Measurements from ENCODE around the gene C1QTNF3. TPM values are rescaled to one million over a fixed set of nuclear protein-coding genes. Genes with fewer than 3 reads are reported as not detected.

Gene C1QTNF3
- total RNA-seq, 6 experiments from 2014 or later: 0.40 to 0.62 (median 0.50) TPM

DNA sequence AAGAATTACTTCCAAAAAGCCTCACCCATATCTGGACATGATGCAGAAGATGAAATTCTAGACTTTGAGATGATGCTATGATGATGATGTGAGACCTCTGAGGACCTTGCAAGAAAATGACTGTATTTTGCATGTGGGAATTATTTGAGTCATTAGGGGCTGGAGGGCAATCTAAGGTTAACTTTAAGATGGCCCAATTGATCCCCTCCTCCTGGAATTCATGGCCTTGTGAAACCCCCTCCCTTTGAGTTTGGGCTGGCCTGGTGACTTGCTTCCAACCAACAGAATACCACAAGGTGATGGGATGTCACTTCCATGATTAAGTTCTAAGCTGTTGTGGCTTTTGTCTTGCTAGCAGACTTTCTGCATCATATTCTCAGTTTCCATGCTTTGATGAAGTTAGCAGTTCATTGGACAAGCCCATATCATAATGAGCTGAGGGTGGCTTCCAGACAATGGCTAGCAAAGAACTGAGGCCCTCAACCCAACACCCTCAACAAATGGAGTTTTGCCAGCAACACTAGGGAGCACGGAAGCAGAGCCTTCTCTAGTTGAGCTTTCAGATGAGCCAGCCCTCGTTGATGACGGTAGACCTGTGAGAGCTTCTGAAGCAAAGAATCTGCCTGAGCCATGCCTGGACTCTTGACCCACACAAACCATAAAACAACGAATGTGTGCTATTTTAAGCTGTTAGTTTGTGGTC lies 27.7 kb downstream of the C1QTNF3 start:
- no peak overlapping the region for H3K4me3 Mint-ChIP-seq
- H3K27ac Mint-ChIP-seq: no peak overlapping the region
- TF ChIP-seq, protein P1, sequence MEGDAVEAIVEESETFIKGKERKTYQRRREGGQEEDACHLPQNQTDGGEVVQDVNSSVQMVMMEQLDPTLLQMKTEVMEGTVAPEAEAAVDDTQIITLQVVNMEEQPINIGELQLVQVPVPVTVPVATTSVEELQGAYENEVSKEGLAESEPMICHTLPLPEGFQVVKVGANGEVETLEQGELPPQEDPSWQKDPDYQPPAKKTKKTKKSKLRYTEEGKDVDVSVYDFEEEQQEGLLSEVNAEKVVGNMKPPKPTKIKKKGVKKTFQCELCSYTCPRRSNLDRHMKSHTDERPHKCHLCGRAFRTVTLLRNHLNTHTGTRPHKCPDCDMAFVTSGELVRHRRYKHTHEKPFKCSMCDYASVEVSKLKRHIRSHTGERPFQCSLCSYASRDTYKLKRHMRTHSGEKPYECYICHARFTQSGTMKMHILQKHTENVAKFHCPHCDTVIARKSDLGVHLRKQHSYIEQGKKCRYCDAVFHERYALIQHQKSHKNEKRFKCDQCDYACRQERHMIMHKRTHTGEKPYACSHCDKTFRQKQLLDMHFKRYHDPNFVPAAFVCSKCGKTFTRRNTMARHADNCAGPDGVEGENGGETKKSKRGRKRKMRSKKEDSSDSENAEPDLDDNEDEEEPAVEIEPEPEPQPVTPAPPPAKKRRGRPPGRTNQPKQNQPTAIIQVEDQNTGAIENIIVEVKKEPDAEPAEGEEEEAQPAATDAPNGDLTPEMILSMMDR (IDR thresholded peaks at IDR 0.05): no peak
- H3K36me3 Mint-ChIP-seq (ENCODE audit: low read depth): no peaks in the 10 kb centered on the region
- H3K4me1 Mint-ChIP-seq (ENCODE audit: low read depth): peaks cover 28% of the 10 kb centered on the region
- no peaks in the 10 kb centered on the region for H3K9me3 Mint-ChIP-seq
- H3K27me3 Mint-ChIP-seq (ENCODE audit: insufficient read depth): no peaks in the 10 kb centered on the region
- DNase-seq: no peak

DNA sequence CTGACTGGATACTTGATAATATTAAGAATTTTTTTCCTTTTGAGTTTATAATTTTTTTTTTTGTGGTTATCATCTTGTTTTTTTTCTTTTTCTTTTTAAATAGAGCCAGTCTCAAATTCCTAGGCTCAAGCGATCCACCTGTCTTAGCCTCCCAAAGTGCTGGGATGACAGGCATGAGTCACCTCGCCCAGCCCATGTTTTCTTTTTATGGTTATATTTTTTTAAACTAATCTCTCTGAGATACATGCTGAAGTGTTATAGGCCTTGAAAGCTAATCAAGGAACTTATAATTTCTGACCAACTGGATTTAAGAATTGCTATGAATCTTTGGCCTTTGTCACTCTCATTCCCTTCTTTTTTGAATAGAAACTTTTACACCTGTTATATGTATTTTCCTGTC lies 28.4 kb downstream of the C1QTNF3 start:
- TF ChIP-seq, protein P1 (IDR thresholded peaks at IDR 0.05): no peak
- Mint-ChIP-seq H3K4me3 (no peak overlapping the region), H3K36me3 (ENCODE audit: low read depth) (no peaks in the 10 kb centered on the region), H3K4me1 (ENCODE audit: low read depth) (peaks cover 32% of the 10 kb centered on the region), H3K27ac (no peak overlapping the region), H3K27me3 (ENCODE audit: insufficient read depth) (no peaks in the 10 kb centered on the region), H3K9me3 (no peaks in the 10 kb centered on the region)
- no peak for DNase-seq

DNA sequence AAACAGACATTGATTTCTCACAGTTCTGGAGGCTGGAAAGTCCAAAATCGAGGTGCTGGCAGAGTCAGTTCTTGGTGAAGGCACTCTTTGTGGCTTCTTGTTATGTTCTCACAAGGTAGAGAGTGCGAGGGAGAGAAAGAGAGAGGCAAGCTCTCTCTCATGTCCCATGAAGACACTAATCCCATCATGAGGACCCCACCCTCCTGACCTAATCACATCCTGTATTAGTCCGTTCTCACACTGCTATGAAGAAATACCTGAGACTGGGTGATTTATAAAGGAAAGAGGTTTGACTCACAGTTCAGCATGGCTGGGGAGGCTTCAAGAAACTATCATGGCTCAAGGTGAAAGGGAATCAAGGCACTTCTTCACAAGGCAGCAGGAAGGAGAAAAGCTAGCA lies 29.5 kb downstream of the C1QTNF3 start:
- TF ChIP-seq, protein P1 (IDR thresholded peaks at IDR 0.05): no peak
- H3K36me3 Mint-ChIP-seq (ENCODE audit: low read depth): no peaks in the 10 kb centered on the region
- peaks cover 43% of the 10 kb centered on the region for H3K4me1 Mint-ChIP-seq (ENCODE audit: low read depth)
- H3K27ac Mint-ChIP-seq: no peak overlapping the region
- no peak for DNase-seq
- H3K27me3 Mint-ChIP-seq (ENCODE audit: insufficient read depth): no peaks in the 10 kb centered on the region
- no peak overlapping the region for H3K4me3 Mint-ChIP-seq
- H3K9me3 Mint-ChIP-seq: no peaks in the 10 kb centered on the region

DNA sequence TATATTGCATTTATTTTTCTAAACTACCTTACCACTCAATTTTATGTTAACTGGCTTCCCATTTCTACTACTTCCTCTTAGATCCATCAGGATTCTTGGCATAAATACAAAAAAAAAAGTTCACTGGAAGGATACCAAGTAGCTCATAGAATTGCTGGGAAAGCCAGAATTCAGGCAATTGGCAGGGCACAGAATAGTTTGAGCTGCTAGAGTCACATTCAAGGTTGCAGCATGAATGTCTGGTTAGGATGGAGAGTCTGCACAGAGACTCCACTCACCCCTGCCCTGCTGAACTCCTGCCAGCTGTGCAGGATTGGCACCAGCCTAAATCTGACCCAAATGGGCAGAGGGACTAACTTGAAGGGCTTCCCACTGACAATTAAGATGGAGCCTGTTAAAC lies 30.2 kb downstream of the C1QTNF3 start:
- no peaks in the 10 kb centered on the region for H3K27me3 Mint-ChIP-seq (ENCODE audit: insufficient read depth)
- H3K9me3 Mint-ChIP-seq: no peaks in the 10 kb centered on the region
- H3K36me3 Mint-ChIP-seq (ENCODE audit: low read depth): no peaks in the 10 kb centered on the region
- H3K27ac Mint-ChIP-seq: no peak overlapping the region
- DNase-seq: no peak
- peaks cover 46% of the 10 kb centered on the region for H3K4me1 Mint-ChIP-seq (ENCODE audit: low read depth)
- no peak overlapping the region for H3K4me3 Mint-ChIP-seq
- TF ChIP-seq, protein P1 (IDR thresholded peaks at IDR 0.05): no peak

DNA sequence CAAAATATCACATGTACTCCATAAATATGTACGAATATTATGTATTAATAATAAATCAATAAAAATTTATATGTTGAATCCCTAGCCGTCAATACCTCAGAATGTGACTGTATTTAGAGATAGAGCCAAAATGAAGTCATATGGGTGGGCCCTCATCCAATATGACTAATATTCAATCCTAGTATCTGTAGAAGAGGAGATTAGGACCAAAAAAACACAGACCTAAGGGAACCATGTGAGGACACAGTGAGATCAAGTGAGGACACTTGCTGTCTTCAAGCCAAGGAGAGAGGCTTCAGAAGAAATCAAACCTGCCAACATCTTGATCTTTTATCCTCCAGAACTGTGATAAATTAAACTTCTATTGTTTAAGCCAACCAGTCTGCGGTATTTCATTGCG lies 31.5 kb downstream of the C1QTNF3 start:
- DNase-seq: no peak
- Mint-ChIP-seq H3K27me3 (ENCODE audit: insufficient read depth) (no peaks in the 10 kb centered on the region), H3K4me3 (no peak overlapping the region), H3K9me3 (no peaks in the 10 kb centered on the region), H3K4me1 (ENCODE audit: low read depth) (peaks cover 53% of the 10 kb centered on the region), H3K36me3 (ENCODE audit: low read depth) (no peaks in the 10 kb centered on the region), H3K27ac (no peak overlapping the region)
- TF ChIP-seq, protein P1 (IDR thresholded peaks at IDR 0.05): no peak
